ENCODE results near the gene PLCD1.

The PLCD1 gene

DNA sequence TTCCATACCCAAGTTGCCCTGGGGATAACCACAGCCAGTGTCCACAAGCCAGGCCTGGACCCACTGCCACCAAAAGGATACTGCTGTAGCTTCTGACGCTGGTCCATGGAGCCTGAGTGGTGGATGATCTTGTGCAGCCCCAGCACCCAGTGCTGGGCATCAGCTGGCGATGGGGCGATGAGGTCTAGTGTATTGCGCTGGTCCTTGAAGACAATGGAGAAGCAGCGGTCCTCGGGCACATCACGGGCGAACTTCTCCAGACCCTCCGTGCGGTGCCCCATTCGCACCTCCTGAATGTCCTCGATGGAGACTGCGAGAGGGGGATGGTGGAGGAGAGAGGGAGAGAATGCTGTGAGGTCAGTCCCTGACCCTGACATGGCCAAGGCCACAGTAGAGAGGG is 13.0 kb downstream of the PLCD1 start:
- no peak for DNase-seq

DNA sequence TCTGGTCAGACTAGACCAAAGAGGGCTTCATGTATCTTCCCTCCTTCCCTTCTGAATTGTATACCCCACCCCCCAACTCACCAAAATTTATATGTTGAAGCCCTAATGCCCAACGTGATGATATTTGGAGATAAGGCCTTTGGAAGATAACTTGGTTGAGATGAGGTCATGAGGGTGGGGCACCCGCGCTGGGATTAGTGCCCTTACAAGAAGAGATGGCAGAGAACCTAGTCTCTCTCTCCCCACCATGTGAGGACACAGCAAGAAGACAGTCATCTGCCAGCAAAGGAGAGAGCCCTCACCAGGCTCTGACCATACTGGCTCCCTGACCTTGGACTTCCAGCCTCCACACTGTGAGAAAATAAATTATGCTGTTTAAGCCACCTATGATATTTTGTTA is 13.5 kb downstream of the PLCD1 start:
- DNase-seq, result no peak

- no peak for DNase-seq
Measured at GRCh38 chr3:38015485-38015884, 14.0 kb downstream of the PLCD1 start.

- no peak for DNase-seq
Measured at GRCh38 chr3:38011111-38011510, 18.3 kb downstream of the PLCD1 start.

- no peak for DNase-seq
Measured at GRCh38 chr3:38009807-38010591, 19.4 kb downstream of the PLCD1 start.

- no peak for DNase-seq
Measured at GRCh38 chr3:38008971-38009580, 20.4 kb downstream of the PLCD1 start.

- no peak for DNase-seq
Measured at GRCh38 chr3:38008191-38008701, 21.2 kb downstream of the PLCD1 start.

DNA sequence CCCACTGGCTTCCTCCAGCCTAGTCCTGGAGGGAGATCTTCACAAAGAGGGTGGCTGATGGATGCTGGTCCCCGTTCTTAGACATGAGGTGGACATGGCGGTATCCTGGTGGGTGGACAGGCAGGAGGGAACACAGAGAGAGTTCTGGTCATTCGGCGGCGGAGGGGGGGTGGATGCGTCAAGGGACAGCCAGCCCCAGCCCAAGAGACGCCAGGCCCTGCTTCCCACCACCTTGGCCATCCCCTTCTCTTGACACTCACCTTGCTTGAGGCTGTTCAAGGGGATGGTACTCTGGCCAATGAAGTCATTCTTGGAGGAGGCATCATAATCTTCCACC is 21.7 kb downstream of the PLCD1 start:
- DNase-seq, result no peak

GRCh38 chr3:38006445-38006995 is 22.9 kb downstream of the PLCD1 start:
- DNase-seq, result no peak

DNA sequence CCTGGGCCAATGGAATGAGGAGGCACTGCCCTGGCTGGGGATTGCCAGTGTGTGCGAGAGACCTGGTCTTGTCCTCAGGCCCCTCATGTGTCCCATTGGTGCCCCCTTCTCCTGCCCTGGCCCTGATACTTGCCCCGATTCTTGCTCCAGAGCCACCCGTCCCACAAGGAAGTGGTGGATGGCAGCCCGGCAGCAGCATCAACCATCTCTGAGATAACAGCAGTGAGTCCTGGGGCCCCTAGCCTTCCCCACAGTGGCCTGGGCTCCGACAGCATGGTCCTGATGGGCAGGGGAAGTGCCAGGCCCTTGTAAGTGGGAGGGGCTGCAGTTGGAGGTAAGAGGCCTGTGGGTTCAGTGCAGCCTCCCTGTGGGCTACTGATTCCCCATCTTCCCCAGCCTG is 23.4 kb downstream of the PLCD1 start:
- no peak for DNase-seq

DNA sequence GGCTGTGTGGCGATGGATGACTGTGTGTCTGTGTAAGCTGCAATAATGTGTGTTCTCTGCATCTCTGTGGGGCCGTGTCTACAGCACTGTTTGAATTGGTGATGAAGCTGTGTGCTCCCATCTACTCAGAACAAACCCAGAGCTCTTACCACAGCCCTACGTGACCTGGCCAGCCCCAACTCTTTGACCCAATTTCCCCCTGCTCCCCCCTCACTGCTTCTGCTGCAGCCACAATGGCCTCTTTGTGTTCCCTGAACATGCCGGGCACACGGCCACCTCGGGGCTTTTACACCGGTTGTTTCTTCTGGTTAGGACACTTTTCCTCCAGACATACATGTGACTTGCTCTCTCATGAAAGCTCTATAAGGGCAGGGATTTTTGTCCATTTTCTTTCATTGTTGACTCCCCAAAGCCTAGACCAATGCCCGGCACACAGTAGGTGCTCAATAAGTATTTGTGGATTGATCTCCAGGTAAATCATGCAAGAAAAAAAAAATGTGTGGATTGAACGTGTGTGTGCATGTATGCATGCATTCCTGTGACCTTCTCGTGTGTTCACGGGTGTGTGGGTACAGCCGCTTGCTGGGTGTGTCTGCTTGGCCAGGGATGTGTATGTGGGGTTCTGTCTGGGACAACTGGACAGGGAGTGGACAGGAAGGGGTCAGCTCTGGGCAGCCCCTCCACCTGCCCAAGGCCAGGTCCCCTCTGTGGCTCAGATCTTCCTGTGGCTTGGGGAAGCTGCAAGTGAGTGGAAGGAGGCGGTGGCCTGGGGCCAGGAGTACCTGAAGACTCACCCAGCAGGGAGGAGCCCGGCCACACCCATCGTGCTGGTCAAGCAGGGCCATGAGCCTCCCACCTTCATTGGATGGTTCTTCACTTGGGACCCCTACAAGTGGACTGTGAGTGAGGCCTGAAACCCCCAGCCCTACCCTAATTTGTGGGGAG is 24.1 kb downstream of the PLCD1 start:
- no peak for DNase-seq

GRCh38 chr3:38004415-38005075 is 24.9 kb downstream of the PLCD1 start:
- peak; percentile 79 for DNase-seq

DNA sequence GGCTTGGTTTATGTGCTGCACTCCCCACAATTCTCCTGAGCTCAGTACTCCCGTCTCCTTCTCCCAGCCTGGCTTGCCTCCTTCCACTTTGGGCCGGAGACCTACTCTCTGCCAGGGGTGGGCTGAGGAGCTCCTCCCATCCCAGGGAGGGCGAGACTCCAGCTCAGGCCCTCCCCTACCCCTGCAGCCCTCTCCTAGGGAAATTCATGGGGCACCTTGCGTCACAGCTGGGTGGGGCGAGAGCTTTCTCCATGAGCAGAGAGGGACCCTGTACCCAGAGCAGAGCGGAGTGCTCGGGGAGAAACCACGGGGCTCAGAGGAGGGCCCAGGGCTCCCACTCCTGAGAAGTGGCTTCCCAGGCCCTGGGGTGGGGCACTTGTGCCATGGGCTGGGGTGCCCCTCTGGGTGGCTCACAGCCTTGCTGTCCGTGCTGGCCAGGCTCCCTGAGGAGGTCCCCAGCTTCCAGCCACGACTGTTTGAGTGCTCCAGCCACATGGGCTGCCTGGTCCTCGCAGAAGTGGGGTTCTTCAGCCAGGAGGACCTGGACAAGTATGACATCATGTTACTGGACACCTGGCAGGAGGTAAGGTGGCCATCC is 25.5 kb downstream of the PLCD1 start:
- no peak for DNase-seq

DNA sequence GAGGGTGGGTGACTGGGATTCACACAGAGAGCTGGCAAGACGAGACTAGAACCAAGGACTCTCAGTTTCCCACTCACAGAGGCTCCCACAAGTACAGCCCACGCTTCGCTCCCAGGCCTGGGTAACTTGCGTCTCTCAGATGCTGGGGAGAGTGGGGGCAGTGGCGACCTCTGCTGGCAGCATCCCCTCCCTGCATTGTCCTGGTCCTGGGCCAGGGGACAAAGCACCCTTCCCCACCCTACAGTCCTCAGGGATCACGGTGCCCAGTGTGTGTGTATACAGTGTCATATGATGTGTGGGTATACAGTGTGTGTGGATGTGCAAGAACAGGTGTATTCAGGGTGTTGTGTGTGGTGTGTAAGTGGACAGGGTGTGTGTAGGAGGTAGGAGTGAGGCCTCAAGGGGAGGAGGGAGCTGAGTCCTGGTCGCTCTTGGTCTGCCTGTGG is 26.0 kb downstream of the PLCD1 start:
- DNase-seq, result peak; percentile 78

- DNase-seq, result no peak
Measured at GRCh38 chr3:38002940-38003339, 26.5 kb downstream of the PLCD1 start.

- no peak for DNase-seq
Measured at GRCh38 chr3:38002291-38002876, 27.1 kb downstream of the PLCD1 start.

GRCh38 chr3:38001456-38002081 is 27.9 kb downstream of the PLCD1 start:
- no peak for DNase-seq

GRCh38 chr3:38000965-38001455 is 28.4 kb downstream of the PLCD1 start:
- no peak for DNase-seq

GRCh38 chr3:38000242-38000916 is 29.1 kb downstream of the PLCD1 start:
- no peak for DNase-seq

DNA sequence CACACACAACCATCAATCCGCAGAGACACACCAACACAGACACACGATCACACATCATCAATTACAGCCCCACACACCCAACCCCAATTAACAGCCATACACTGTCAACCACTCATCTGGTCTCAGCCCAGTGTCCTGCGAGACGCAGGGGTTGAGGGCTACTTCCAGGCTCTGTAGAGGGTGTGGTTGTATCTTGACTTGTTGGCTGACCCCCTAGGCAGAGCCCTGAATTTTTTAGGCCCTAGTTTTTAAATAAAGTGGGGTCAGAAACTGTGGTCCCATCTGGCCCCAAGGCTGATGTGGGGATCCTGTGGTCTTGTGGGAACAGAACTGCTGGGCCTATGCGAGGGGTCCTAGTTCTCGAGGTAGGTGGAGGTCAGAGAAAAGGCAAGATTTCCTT is 29.6 kb downstream of the PLCD1 start:
- no peak for DNase-seq
